PC-9 (cell line): ENCODE results near the gene NT5C1A. TPM values are rescaled to one million over a fixed set of nuclear protein-coding genes. Genes with fewer than 3 reads are reported as not detected.

Source experiments
- BruUV-seq: library from RNA; stranded (reverse); fragments of 400-500 nt; replicated peaks from 2 replicates; lab custom pipeline; 2021; lab: Mats Ljungman, UMichigan
- CTCF ChIA-PET: fragments of 300-600 bp; sonication (Branson Sonifier 250); formaldehyde crosslinking; loops from one replicate; lab custom pipeline; 2022; ENCODE audit warnings: antibody characterized with exemption; lab: Charles Lee
- POLR2A ChIA-PET: fragments of 300-600 bp; sonication (Branson Sonifier 250); formaldehyde crosslinking; loops from one replicate; lab custom pipeline; 2022; ENCODE audit warnings: antibody characterized with exemption; ENCODE audit not compliant: unreplicated experiment; lab: Charles Lee
- DNase-seq, 2 experiments: peaks; one replicate each; pipeline versions ENCODE4 v3.0.0 to v3.0.0-alpha.2; 2015 to 2022; ENCODE audit warnings: mixed read lengths in 1 of 2
- H2AFZ ChIP-seq: fragments of 200-600 bp; sonication (generic); 2 replicates; pipeline ENCODE4 v1.8.1; 2017; ENCODE audit warnings: antibody characterized with exemption
- H3F3A ChIP-seq: fragments of 200-600 bp; sonication (generic); 2 replicates; pipeline ENCODE4 v1.8.1; 2017; ENCODE audit warnings: antibody characterized with exemption, mild to moderate bottlenecking, low read depth; ENCODE audit not compliant: insufficient read depth
- H3K27ac ChIP-seq: fragments of 200-600 bp; sonication (generic); 2 replicates; pipeline ENCODE4 v1.6.1; 2016; ENCODE audit warnings: mixed run types
- H3K27me3 ChIP-seq: fragments of 200-600 bp; sonication (generic); 2 replicates; pipeline ENCODE4 v1.6.1; 2016; ENCODE audit warnings: low read depth, mixed run types; ENCODE audit not compliant: insufficient read depth
- H3K36me3 ChIP-seq: fragments of 200-600 bp; sonication (generic); 2 replicates; pipeline ENCODE4 v1.6.1; 2016; ENCODE audit warnings: low read depth, mixed run types
- H3K4me1 ChIP-seq: fragments of 200-600 bp; sonication (generic); replicated peaks from 2 replicates; pipeline ENCODE4 v1.6.1; 2016; ENCODE audit warnings: mixed run types; ENCODE audit not compliant: insufficient read depth
- H3K4me2 ChIP-seq: fragments of 200-600 bp; sonication (generic); 2 replicates; pipeline ENCODE4 v1.6.1; 2017; ENCODE audit warnings: mixed run types
- H3K4me3 ChIP-seq: fragments of 200-600 bp; sonication (generic); 2 replicates; pipeline ENCODE4 v1.6.1; 2016; ENCODE audit warnings: mixed run types
- H3K79me2 ChIP-seq: fragments of 200-600 bp; sonication (generic); 2 replicates; pipeline ENCODE4 v1.6.1; 2017; ENCODE audit warnings: low read depth, mixed run types
- H3K9me2 ChIP-seq: fragments of 200-600 bp; sonication (generic); 2 replicates; pipeline ENCODE4 v1.8.1; 2017; ENCODE audit warnings: mild to moderate bottlenecking; ENCODE audit not compliant: insufficient read depth
- H3K9me3 ChIP-seq: fragments of 200-600 bp; sonication (generic); 2 replicates; pipeline ENCODE4 v1.8.1; 2016; ENCODE audit warnings: low read depth; ENCODE audit not compliant: insufficient read depth
- H4K20me1 ChIP-seq: fragments of 200-600 bp; sonication (generic); 2 replicates; pipeline ENCODE4 v1.8.1; 2017; ENCODE audit not compliant: insufficient read depth
- EZH2 ChIP-seq: fragments of 200-600 bp; sonication (generic); IDR thresholded peaks from 2 replicates; pipeline ENCODE4 v1.8.0; 2017; ENCODE audit warnings: antibody characterized with exemption, low read depth
- intact Hi-C: fragments of 100-400 bp; cut with micrococcal nuclease; formaldehyde crosslinking; loops from one replicate; pipeline ENCODE4 v1.10.0; 2022; ENCODE audit not compliant: unreplicated experiment
- total RNA-seq: library from RNA; stranded (reverse); gene quantifications from 2 replicates; pipeline ENCODE4 v1.2.3, GENCODE V29; 2021
- TF ChIP-seq, protein P1 (sequence below): fragments of 200-600 bp; sonication (generic); conservative IDR thresholded peaks from 2 replicates; pipeline ENCODE4 v1.6.1; 2017; ENCODE audit warnings: mixed run types, antibody characterized with exemption, mild to moderate bottlenecking, moderate library complexity

NT5C1A gene
- total RNA-seq, 1 experiment from 2014 or later: not detected

DNA sequence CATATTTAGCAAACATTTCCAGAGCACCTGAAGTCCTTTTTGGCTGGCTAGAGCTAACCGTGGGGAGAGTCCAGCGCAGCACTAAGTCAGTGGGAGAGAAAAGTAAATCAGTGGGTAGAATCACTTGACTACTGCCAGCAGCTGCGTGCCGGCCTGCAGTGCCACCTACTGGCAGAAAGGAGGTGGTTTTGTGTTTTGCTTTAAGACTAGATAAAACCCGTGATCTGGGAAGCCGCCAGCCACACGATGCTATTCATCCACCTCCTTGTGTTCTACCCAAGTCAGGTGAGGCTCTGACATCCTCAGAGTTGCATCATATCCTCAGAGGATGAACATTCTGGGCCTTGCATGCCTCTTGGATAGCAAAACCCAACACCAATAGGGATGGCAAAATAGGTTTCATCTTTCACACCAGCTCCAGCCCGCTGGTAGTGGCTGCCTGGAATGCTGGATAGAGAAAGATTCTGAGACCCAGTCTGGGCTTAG is 18.3 kb downstream of the NT5C1A start:
- peak in 1 of 2 experiments; percentile 74 for DNase-seq
- intact Hi-C loops: loop anchor here (1.0 to 10.0 kb wide), 5 partner anchors 47 to 389 kb away; no protein-coding TSS in a partner anchor
- 0 out of 2 replicates have a peak overlapping the region, but pooled peaks have one; percentile 6 for H3K4me2 ChIP-seq
- H3K9me3 ChIP-seq: no peaks in the 10 kb centered on the region
- H3K4me3 ChIP-seq: no peak overlapping the region
- no peaks in the 10 kb centered on the region for H3K27me3 ChIP-seq
- BruUV-seq: no TSS peak
- no peaks in the 10 kb centered on the region for H3F3A ChIP-seq
- CTCF ChIA-PET: interaction anchor here (0.8 to 1.7 kb wide), 2 partner anchors 47 to 66 kb away, joined by 3 to 9 read pairs; no protein-coding TSS in a partner anchor
- no peaks in the 10 kb centered on the region for H3K36me3 ChIP-seq
- no peaks in the 10 kb centered on the region for H3K9me2 ChIP-seq
- no peak overlapping the region for H2AFZ ChIP-seq
- POLR2A ChIA-PET: no interaction called here
- TF ChIP-seq, protein P1, sequence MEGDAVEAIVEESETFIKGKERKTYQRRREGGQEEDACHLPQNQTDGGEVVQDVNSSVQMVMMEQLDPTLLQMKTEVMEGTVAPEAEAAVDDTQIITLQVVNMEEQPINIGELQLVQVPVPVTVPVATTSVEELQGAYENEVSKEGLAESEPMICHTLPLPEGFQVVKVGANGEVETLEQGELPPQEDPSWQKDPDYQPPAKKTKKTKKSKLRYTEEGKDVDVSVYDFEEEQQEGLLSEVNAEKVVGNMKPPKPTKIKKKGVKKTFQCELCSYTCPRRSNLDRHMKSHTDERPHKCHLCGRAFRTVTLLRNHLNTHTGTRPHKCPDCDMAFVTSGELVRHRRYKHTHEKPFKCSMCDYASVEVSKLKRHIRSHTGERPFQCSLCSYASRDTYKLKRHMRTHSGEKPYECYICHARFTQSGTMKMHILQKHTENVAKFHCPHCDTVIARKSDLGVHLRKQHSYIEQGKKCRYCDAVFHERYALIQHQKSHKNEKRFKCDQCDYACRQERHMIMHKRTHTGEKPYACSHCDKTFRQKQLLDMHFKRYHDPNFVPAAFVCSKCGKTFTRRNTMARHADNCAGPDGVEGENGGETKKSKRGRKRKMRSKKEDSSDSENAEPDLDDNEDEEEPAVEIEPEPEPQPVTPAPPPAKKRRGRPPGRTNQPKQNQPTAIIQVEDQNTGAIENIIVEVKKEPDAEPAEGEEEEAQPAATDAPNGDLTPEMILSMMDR: peak; percentile 92
- TF ChIP-seq EZH2: no peak
- H3K27ac ChIP-seq: no peak overlapping the region
- no peaks in the 10 kb centered on the region for H3K4me1 ChIP-seq
- H4K20me1 ChIP-seq: no peaks in the 10 kb centered on the region
- H3K79me2 ChIP-seq: no peaks in the 10 kb centered on the region

DNA sequence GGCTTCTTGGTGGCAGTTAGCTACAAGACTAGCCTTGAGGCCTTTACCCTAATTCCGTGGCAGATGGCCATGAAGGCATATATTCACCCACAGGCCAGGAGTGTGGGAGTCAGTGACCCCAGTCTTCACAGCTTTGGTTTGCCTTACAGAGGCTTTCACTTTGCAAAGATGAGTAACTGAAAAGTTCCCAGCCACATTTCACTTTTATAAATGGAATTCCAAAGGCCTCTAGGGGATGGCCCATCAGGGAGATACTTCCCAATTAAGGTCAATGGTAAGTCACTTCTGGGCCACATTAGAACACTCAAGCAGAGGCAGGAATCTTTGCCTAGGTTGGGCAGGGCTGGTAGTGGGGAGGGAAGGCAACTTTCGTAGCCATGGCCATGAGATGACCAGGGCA is 19.4 kb downstream of the NT5C1A start:
- Histone ChIP-seq H3K4me1 (no peaks in the 10 kb centered on the region), H3K4me2 (no peak overlapping the region), H2AFZ (no peak overlapping the region), H4K20me1 (no peaks in the 10 kb centered on the region), H3K9me2 (no peaks in the 10 kb centered on the region), H3F3A (no peaks in the 10 kb centered on the region), H3K4me3 (no peak overlapping the region), H3K9me3 (no peaks in the 10 kb centered on the region), H3K79me2 (no peaks in the 10 kb centered on the region), H3K36me3 (no peaks in the 10 kb centered on the region), H3K27me3 (peaks cover 3% of the 10 kb centered on the region; the same call in 1 of the 2 replicates), H3K27ac (no peak overlapping the region)
- TF ChIP-seq, protein P1: no peak
- no peak for TF ChIP-seq EZH2
- no TSS peak for BruUV-seq
- no peak for DNase-seq
- CTCF ChIA-PET: interaction anchor here (0.7 to 1.0 kb wide), 2 partner anchors 46 to 65 kb away, joined by 10 to 20 read pairs; no protein-coding TSS in a partner anchor
- intact Hi-C loops: loop anchor here (1.0 to 10.0 kb wide), 5 partner anchors 78 to 554 kb away; no protein-coding TSS in a partner anchor
- POLR2A ChIA-PET: no interaction called here

DNA sequence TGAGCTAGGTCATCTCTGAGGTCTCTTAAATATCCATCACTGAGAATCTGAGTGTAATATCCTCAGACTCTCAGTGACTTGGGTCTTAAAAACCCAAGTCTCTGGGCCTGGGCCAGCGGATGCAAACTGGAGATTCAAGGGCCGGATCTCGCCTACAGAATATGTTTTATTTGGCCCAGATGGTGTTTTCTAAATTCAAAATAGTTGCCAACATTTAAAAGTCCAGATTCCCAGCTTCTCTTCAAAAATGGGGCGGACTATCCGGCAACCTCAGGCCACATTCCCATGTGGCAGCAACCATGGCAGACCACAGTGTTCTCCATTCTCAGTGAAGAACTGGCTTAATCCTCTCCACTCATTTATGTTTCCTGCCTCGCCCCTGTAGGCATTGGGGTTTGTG is 19.8 kb downstream of the NT5C1A start:
- POLR2A ChIA-PET: no interaction called here

More for the DNA sequence above, 19.8 kb downstream of the NT5C1A start:
- CTCF ChIA-PET: interaction anchor here (0.7 to 1.0 kb wide), 2 partner anchors 46 to 65 kb away, joined by 10 to 20 read pairs; no protein-coding TSS in a partner anchor
- BruUV-seq: no TSS peak
- Histone ChIP-seq H3K9me2 (no peaks in the 10 kb centered on the region), H3F3A (no peaks in the 10 kb centered on the region), H3K4me2 (no peak overlapping the region), H3K4me3 (no peak overlapping the region), H3K36me3 (no peaks in the 10 kb centered on the region), H3K27ac (no peak overlapping the region), H2AFZ (no peak overlapping the region), H3K79me2 (no peaks in the 10 kb centered on the region), H3K9me3 (no peaks in the 10 kb centered on the region), H3K4me1 (no peaks in the 10 kb centered on the region), H3K27me3 (peaks cover 7% of the 10 kb centered on the region; the same call in 1 of the 2 replicates), H4K20me1 (no peaks in the 10 kb centered on the region)
- intact Hi-C loops: loop anchor here (1.0 to 10.0 kb wide), 5 partner anchors 77 to 554 kb away; no protein-coding TSS in a partner anchor
- DNase-seq: no peak
- TF ChIP-seq EZH2: no peak
- TF ChIP-seq, protein P1: no peak
